ENCODE data around the gene PRIM1. TPM values are rescaled to one million over a fixed set of nuclear protein-coding genes. Genes with fewer than 3 reads are reported as not detected.

Gene PRIM1
- total RNA-seq, 1 donor from 2014 or later, result 11.2 TPM

DNA sequence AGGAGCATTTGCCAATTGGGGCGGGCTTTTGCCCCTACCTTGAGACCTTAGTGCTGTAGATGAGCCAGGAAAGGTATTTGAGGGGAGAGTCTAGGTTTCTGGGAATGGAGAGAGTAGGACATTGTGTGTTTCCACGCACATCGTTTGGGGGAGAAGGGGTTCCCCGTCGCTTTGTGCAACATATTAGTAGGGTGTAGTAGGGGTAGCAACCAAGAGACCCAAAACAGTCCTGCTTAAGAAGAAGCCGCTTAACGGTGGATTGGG, 63.3 kb downstream of the PRIM1 start:
- H3K36me3 Mint-ChIP-seq (ENCODE audit: low read depth, unreplicated experiment), result peaks cover 16% of the 10 kb centered on the region
- H3K27me3 Mint-ChIP-seq (ENCODE audit: unreplicated experiment), result peaks cover 20% of the 10 kb centered on the region
- peaks cover 27% of the 10 kb centered on the region for H3K4me1 Mint-ChIP-seq (ENCODE audit: unreplicated experiment)
- TF ChIP-seq, protein P1, sequence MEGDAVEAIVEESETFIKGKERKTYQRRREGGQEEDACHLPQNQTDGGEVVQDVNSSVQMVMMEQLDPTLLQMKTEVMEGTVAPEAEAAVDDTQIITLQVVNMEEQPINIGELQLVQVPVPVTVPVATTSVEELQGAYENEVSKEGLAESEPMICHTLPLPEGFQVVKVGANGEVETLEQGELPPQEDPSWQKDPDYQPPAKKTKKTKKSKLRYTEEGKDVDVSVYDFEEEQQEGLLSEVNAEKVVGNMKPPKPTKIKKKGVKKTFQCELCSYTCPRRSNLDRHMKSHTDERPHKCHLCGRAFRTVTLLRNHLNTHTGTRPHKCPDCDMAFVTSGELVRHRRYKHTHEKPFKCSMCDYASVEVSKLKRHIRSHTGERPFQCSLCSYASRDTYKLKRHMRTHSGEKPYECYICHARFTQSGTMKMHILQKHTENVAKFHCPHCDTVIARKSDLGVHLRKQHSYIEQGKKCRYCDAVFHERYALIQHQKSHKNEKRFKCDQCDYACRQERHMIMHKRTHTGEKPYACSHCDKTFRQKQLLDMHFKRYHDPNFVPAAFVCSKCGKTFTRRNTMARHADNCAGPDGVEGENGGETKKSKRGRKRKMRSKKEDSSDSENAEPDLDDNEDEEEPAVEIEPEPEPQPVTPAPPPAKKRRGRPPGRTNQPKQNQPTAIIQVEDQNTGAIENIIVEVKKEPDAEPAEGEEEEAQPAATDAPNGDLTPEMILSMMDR (IDR thresholded peaks at IDR 0.05; ENCODE audit: unreplicated experiment), result no peak
- no peaks in the 10 kb centered on the region for H3K9me3 Mint-ChIP-seq (ENCODE audit: unreplicated experiment)
- H3K4me3 Mint-ChIP-seq (ENCODE audit: unreplicated experiment), result peak overlapping the region; percentile 91
- H3K27ac Mint-ChIP-seq (ENCODE audit: unreplicated experiment), result peak overlapping the region; percentile 93
- DNase-seq (ENCODE audit: low spot score), result no peak

DNA sequence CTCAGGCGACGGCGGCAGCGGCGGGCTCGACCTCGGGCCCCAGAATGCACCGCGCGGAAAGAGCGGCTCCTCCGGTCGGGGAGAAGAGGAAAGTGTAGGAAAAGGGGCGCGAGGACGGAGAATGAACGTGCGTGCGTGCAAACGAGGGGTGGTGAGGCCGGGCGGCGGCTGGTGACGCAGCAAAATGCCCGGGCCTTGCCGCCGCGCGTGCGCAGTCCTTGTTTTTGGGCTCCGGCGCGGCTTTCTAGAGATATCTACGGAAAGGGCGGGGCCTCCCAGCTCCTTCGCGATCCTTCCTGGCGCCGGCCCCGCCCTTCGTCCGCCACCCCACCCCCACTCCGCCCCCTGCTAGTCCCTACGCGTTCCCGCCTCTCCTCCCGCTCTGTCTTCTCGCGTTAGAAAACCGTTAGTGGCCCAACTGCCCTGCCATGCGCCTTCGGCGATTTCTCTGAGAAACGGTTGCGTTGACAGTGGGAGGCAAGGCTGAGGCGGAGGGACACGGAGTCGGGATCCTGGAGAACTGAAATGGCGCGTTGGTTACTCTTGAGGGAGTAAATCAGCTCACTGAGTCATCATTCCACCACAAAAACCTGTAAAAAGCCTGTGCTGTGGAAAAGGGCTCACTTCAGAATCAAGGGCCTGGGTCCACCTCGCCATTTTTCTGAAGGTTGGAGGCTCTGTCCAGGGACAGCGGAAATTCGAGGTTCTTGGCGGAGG, 63.8 kb downstream of the PRIM1 start, which contains the start of gene PTGES3:
Gene PTGES3 (minus strand): TSS at position 156 of the 717 bp plus-strand sequence. CDS start 285 bp downstream, outside the sequence.
- TF ChIP-seq, protein P1 (IDR thresholded peaks at IDR 0.05; ENCODE audit: unreplicated experiment), result no peak
- H3K9me3 Mint-ChIP-seq (ENCODE audit: unreplicated experiment), result no peaks in the 10 kb centered on the region
- peak within 1 kb of the TSS; percentile 99 for H3K27ac Mint-ChIP-seq (ENCODE audit: unreplicated experiment)
- H3K27me3 Mint-ChIP-seq (ENCODE audit: unreplicated experiment), result peaks cover 20% of the 10 kb centered on the region
- H3K4me1 Mint-ChIP-seq (ENCODE audit: unreplicated experiment), result peaks cover 27% of the 10 kb centered on the region
- peak within 1 kb of the TSS; percentile 100 for H3K4me3 Mint-ChIP-seq (ENCODE audit: unreplicated experiment)
- peaks cover 16% of the 10 kb centered on the region for H3K36me3 Mint-ChIP-seq (ENCODE audit: low read depth, unreplicated experiment)
- peak; percentile 98 for DNase-seq (ENCODE audit: low spot score)

DNA sequence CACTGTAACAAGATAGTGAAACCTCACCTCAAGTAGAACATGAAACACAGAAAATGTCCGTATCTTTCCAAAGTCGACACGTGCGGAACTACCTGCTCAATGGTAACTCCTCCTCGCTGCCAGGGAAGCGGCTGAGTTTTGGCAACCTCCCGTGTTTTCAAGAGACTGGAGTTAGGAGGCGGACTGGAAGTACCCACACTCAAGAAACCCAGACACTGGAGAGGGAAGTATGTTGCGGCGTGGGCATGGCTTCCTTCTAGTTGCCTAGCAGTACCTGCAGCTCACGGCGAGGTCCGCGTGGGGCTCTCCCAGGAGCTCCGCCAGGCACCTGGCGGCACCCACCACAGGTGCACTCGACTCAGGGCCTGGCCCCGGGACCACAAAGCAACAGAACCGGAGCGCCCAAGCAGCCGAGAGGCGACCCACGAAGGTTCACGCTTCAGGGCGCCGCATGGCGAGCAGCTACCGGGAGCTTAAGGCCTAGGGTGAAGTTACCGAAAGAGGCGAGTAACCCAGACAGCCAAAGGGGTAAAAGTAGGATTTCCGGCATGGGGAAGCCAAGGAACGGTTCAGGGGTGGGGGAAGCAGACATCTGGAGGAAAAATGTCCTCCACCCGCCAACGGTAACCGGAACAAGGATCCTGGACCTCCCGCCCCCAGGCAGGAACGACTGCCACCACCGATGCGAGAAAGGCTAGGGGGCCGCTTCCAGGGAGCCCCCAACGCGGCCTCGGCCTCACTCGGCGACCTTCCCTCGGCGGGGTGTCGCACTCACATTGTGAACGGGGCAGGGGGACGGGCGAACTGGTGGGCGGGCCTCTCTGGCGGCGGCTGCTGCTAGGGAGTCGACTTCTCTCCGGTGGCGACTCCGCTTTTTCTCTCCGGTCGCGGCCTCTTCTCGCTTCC, 64.6 kb downstream of the PRIM1 start:
- DNase-seq (ENCODE audit: low spot score), result no peak
- Mint-ChIP-seq H3K27ac (ENCODE audit: unreplicated experiment) (peak overlapping the region; percentile 99), H3K4me3 (ENCODE audit: unreplicated experiment) (peak overlapping the region; percentile 100), H3K36me3 (ENCODE audit: low read depth, unreplicated experiment) (peaks cover 16% of the 10 kb centered on the region), H3K27me3 (ENCODE audit: unreplicated experiment) (peaks cover 20% of the 10 kb centered on the region), H3K4me1 (ENCODE audit: unreplicated experiment) (peaks cover 27% of the 10 kb centered on the region), H3K9me3 (ENCODE audit: unreplicated experiment) (no peaks in the 10 kb centered on the region)
- TF ChIP-seq, protein P1 (IDR thresholded peaks at IDR 0.05; ENCODE audit: unreplicated experiment), result no peak

DNA sequence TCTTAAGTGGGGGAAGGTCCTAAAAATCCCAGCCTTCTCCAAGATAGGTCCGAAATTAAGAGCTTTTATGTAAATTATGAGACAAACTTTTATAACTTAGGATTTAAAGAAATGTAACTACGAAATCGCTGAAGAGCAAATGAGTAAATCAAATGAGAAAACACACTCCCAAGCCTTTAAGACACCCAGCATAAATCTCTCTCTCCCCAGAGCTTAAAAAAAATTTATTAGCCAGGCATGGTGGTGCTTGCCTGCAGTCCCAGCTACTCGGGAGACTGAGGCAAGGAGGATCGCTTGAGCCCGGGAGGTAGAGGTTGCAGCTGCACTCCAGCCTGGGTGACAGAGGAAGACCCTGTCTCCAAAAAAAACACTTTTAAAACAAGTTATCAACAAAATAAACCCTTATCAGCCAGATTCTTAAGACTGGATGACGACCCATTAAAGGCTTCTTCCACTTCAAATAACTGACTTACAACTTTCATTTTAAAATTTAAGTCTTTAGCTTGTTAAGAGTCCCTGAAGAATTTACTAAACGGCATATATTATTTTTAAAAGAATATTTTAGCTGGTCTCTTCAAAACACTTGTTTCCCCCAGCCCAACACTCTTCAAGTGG, 67.3 kb downstream of the PRIM1 start:
- no peak for DNase-seq (ENCODE audit: low spot score)
- no peaks in the 10 kb centered on the region for H3K9me3 Mint-ChIP-seq (ENCODE audit: unreplicated experiment)
- H3K4me3 Mint-ChIP-seq (ENCODE audit: unreplicated experiment), result peak overlapping the region; percentile 84
- H3K4me1 Mint-ChIP-seq (ENCODE audit: unreplicated experiment), result peaks cover 27% of the 10 kb centered on the region
- peak overlapping the region; percentile 98 for H3K27ac Mint-ChIP-seq (ENCODE audit: unreplicated experiment)
- TF ChIP-seq, protein P1 (IDR thresholded peaks at IDR 0.05; ENCODE audit: unreplicated experiment), result no peak
- H3K27me3 Mint-ChIP-seq (ENCODE audit: unreplicated experiment), result peaks cover 18% of the 10 kb centered on the region
- peaks cover 19% of the 10 kb centered on the region for H3K36me3 Mint-ChIP-seq (ENCODE audit: low read depth, unreplicated experiment)
